Brain microvascular endothelial cell (primary cell): ENCODE results near the gene STK11IP.
A peak's percentile ranks its signal among the peaks of the same experiment; 100 is the strongest.

Experiments
- DNase-seq: peaks from one replicate; pipeline ENCODE4 v3.0.0-alpha.2; 2020
- H3K27ac ChIP-seq: fragments of 250-450 bp; sonication (Bioruptor Pico); 2 replicates; pipeline ENCODE4 v1.5.1; 2020; ENCODE audit warnings: mild to moderate bottlenecking, moderate library complexity
- H3K27me3 ChIP-seq: fragments of 250-450 bp; sonication (Bioruptor Pico); replicated peaks from 2 replicates; pipeline ENCODE4 v1.5.1; 2020; ENCODE audit warnings: mild to moderate bottlenecking
- H3K36me3 ChIP-seq: fragments of 250-450 bp; sonication (Bioruptor Pico); replicated peaks from 2 replicates; pipeline ENCODE4 v1.5.1; 2020; ENCODE audit warnings: mild to moderate bottlenecking
- H3K4me3 ChIP-seq: 2 replicates; pipeline ENCODE4 v1.5.1; 2011; ENCODE audit warnings: low read depth, mild to moderate bottlenecking, control low read depth, low read length, moderate library complexity
- in situ Hi-C: cut with HindIII; loops from 2 replicates; pipeline ENCODE4 v1.10.0; 2017; ENCODE audit warnings: low sequenced_read_pairs, low pct_ligation_motif_present
- TF ChIP-seq, protein P1 (sequence below): IDR thresholded peaks from 2 replicates; pipeline ENCODE4 v1.5.1; 2011; ENCODE audit warnings: low read depth, mild to moderate bottlenecking, moderate library complexity, low read length, control low read depth, inconsistent platforms; ENCODE audit errors: missing control alignments

Gene STK11IP

DNA sequence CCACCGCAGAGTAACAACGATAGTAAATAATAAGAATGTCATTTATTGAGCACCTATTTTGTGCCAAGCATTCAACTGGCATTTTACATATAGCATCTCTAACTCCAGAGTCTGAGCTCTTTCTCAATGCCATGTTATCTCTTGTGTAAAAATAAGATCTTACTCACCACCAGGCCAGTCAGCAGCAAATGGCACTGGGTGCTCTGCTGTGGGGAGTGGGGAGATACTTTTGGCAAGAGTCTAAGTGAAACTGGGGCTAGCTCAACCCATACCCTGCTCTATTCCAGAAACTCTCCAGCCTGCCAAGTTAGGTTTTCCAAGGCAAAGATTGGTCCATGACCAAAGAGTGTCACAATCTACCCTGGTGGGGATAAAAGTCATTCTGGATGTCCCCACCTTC, 24.8 kb downstream of the STK11IP start:
- no peaks in the 10 kb centered on the region for H3K27me3 ChIP-seq

DNA sequence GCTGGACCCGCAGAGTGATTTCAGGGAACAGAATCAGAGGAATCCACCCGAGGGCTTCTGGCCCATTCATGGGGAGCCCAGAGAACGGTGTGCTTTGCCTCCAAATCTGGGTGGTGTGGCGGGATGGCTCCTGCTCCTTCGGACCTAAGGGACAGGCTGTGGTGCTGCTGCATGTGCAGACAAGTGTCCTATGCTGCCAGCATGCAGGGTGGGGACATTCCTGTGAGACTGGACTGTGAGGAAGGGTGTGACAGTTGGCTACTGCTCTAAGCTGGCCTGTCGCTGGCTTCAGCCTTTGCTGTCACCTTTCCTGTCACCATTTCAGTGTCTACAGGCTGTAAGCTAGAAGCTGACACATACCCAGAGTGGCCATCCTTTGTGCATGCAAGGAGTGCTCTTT, 26.9 kb downstream of the STK11IP start:
- Histone ChIP-seq H3K27me3 (no peaks in the 10 kb centered on the region), H3K4me3 (no peak overlapping the region), H3K27ac (no peak overlapping the region), H3K36me3 (no peaks in the 10 kb centered on the region)
- TF ChIP-seq, protein P1, sequence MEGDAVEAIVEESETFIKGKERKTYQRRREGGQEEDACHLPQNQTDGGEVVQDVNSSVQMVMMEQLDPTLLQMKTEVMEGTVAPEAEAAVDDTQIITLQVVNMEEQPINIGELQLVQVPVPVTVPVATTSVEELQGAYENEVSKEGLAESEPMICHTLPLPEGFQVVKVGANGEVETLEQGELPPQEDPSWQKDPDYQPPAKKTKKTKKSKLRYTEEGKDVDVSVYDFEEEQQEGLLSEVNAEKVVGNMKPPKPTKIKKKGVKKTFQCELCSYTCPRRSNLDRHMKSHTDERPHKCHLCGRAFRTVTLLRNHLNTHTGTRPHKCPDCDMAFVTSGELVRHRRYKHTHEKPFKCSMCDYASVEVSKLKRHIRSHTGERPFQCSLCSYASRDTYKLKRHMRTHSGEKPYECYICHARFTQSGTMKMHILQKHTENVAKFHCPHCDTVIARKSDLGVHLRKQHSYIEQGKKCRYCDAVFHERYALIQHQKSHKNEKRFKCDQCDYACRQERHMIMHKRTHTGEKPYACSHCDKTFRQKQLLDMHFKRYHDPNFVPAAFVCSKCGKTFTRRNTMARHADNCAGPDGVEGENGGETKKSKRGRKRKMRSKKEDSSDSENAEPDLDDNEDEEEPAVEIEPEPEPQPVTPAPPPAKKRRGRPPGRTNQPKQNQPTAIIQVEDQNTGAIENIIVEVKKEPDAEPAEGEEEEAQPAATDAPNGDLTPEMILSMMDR: no peak
- DNase-seq: no peak
- in situ Hi-C loops: no loop called here

More for the DNA sequence above, 24.8 kb downstream of the STK11IP start:
- TF ChIP-seq, protein P1: no peak
- no peak for DNase-seq
- no peak overlapping the region for H3K4me3 ChIP-seq
- no peaks in the 10 kb centered on the region for H3K36me3 ChIP-seq
- in situ Hi-C loops: no loop called here
- no peak overlapping the region for H3K27ac ChIP-seq

DNA sequence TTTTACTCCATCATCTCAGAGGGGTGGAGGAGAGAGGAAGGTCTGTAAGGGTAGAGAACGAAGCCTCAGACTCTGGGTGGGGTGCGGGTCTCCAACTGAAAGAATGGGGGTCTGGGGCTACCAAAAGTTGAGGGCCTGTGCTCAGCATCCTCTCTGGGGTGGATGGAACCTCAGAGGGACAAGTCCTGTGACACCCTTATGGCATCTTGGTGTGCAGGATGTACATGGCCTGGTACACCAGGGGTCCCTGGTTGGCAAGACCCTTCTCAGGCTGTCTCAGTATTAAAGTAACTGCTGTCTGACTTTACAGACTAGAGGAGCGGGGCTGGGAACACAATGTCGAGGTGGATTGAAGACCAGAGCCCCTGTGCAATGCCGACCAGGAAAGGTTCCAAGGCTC, 27.5 kb downstream of the STK11IP start:
- H3K4me3 ChIP-seq: no peak overlapping the region
- H3K27me3 ChIP-seq: no peaks in the 10 kb centered on the region
- no peaks in the 10 kb centered on the region for H3K36me3 ChIP-seq
- no peak for DNase-seq
- in situ Hi-C loops: no loop called here
- no peak overlapping the region for H3K27ac ChIP-seq
- TF ChIP-seq, protein P1: no peak

DNA sequence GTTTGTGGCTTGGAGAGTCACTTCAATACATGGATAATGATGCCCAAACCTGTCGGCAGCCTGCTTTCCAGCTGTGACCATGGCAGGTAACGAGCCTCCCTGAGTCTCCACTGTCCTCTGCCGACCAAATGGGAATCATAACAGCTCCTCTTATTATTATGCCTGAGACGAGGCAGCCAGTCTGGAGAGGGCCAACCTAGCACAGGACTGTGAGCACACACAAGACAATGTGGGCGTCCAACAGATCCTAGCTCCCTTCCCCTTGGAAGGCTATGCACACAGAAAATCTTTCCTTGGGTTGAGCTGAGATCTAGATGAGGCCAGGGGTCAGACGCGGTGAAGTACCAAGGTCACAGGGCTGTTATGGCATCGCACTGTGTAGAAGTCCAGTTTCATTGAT, 28.9 kb downstream of the STK11IP start:
- Histone ChIP-seq H3K36me3 (no peaks in the 10 kb centered on the region), H3K27me3 (no peaks in the 10 kb centered on the region), H3K4me3 (no peak overlapping the region), H3K27ac (no peak overlapping the region)
- in situ Hi-C loops: no loop called here
- TF ChIP-seq, protein P1: no peak
- no peak for DNase-seq

DNA sequence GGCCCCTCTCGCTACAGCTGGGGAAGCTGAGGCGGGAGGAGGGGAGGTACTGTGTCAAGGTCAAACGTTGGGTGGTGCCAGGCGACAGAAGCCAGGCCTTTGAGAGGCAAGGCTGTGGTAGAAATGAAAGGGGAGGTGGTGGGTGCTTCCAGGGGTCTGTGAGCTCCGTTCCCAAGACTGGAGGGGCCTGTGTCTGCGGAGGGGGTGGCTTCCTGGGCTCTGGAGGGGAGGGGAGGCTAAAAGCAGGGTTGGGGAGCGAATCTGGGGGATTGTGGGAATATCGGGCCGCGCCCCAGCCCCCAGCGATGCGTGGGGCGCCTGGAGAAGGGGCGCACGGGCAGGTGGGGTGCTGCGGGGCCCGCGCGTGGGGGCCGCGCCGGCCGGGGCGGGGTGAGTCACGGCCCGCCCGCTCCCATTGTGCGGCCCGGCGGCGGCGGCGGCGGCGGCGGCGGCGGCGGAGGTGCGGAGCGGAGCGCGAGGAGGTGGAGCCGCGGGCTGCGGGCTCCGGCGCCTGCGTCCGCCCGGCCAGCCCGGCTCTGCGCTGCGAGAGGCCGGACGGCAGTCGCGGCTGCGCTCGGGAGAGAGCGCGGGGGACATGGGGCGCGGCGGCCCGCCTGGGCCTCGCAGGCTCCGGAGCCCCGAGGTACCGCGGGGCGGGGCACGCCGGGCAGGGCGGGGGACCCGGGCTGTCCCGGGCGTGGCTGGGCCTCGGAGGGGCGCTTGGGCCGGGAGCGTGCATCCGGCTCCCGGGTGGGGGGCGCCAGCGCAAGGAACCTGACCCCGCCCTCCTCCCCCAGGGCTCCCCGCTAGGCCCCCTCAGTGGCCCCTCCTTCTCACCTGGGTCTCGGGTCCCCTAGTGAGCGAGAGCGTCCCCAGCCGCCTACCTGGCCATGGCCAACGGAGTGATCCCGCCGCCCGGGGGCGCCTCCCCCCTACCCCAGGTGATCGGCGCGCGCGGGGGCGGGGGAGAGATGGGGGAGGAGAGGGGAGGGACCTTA, 29.7 kb downstream of the STK11IP start, which contains the start of gene SLC4A3:
Gene SLC4A3 (plus strand): TSS at position 528 of the 998 bp plus-strand sequence. CDS start 363 bp downstream, at position 891.
- no peak for DNase-seq
- no peaks in the 10 kb centered on the region for H3K36me3 ChIP-seq
- no peaks in the 10 kb centered on the region for H3K27me3 ChIP-seq
- no peak within 1 kb of the TSS for H3K27ac ChIP-seq
- in situ Hi-C loops: no loop called here
- H3K4me3 ChIP-seq: peak within 1 kb of the TSS; percentile 60
- TF ChIP-seq, protein P1: no peak
